Neuronal stem cell (in vitro differentiated cells): ENCODE measurements around the gene OR52L1.

Experiments used
- DNase-seq: peaks from one replicate; pipeline ENCODE4 v3.0.0-alpha.2; 2013; ENCODE audit warnings: low spot score
- H2AFZ ChIP-seq: one replicate; pipeline ENCODE4 v1.6.1; 2013; ENCODE audit warnings: mild to moderate bottlenecking, low read length, inconsistent platforms
- H2AK5ac ChIP-seq: 2 replicates; pipeline ENCODE4 v1.6.1; 2013; ENCODE audit warnings: low read depth, mild to moderate bottlenecking, inconsistent platforms, low read length, moderate library complexity, mixed read lengths
- H2BK120ac ChIP-seq: 2 replicates; pipeline ENCODE4 v1.6.1; 2013; ENCODE audit warnings: low read depth, mild to moderate bottlenecking, inconsistent platforms, low read length, moderate library complexity, mixed read lengths
- H2BK12ac ChIP-seq: one replicate; pipeline ENCODE4 v1.6.1; 2013; ENCODE audit warnings: low read length, inconsistent platforms
- H2BK15ac ChIP-seq: 2 replicates; pipeline ENCODE4 v1.6.1; 2013; ENCODE audit warnings: mild to moderate bottlenecking, low read length, inconsistent platforms, mixed read lengths
- H2BK5ac ChIP-seq: one replicate; pipeline ENCODE4 v1.6.1; 2013; ENCODE audit warnings: inconsistent platforms, mild to moderate bottlenecking, low read length, moderate library complexity
- H3K14ac ChIP-seq: one replicate; pipeline ENCODE4 v1.6.1; 2013; ENCODE audit warnings: low read length, inconsistent platforms
- H3K18ac ChIP-seq: 2 replicates; pipeline ENCODE4 v1.6.1; 2013; ENCODE audit warnings: low read length, inconsistent platforms
- H3K23ac ChIP-seq: 2 replicates; pipeline ENCODE4 v1.6.1; 2013; ENCODE audit warnings: low read depth, mild to moderate bottlenecking, mixed read lengths, low read length, inconsistent platforms; ENCODE audit not compliant: poor library complexity
- H3K27ac ChIP-seq: replicated peaks from 3 replicates; pipeline ENCODE4 v1.5.1; 2013; ENCODE audit warnings: low read length, inconsistent platforms
- H3K27me3 ChIP-seq, 3 experiments: 2 replicates each; pipeline ENCODE4 v1.6.1; 2013; ENCODE audit warnings: low read length in 3 of 3, mild to moderate bottlenecking in 2 of 3, inconsistent platforms in 1 of 3, low read depth in 1 of 3, mixed read lengths in 1 of 3, moderate library complexity in 1 of 3; ENCODE audit not compliant: control insufficient read depth in 3 of 3, insufficient read depth in 3 of 3
- H3K36me3 ChIP-seq, 2 donors: replicated peaks in 1 of 2; 2 replicates each; pipeline ENCODE4 v1.6.1; 2013; ENCODE audit warnings: low read length in 2 of 2; ENCODE audit not compliant: control insufficient read depth in 2 of 2, insufficient read depth in 2 of 2
- H3K4ac ChIP-seq: 2 replicates; pipeline ENCODE4 v1.6.1; 2013; ENCODE audit warnings: inconsistent platforms, mild to moderate bottlenecking, low read length, moderate library complexity
- H3K4me1 ChIP-seq, 2 donors: 1 replicate in 1 of 2; 2 replicates in 1 of 2; pipeline ENCODE4 v1.6.1; 2013; ENCODE audit warnings: low read length in 2 of 2, low read depth in 1 of 2; ENCODE audit not compliant: control insufficient read depth in 2 of 2, insufficient read depth in 1 of 2
- H3K4me2 ChIP-seq: one replicate; pipeline ENCODE4 v1.6.1; 2013; ENCODE audit warnings: mild to moderate bottlenecking, low read length, inconsistent platforms; ENCODE audit not compliant: insufficient read depth, poor library complexity, severe bottlenecking
- H3K4me3 ChIP-seq, 2 donors: 2 replicates each; pipeline ENCODE4 v1.5.1; 2013; ENCODE audit warnings: low read length in 2 of 2, mild to moderate bottlenecking in 2 of 2, inconsistent platforms in 1 of 2, moderate library complexity in 1 of 2
- H3K79me1 ChIP-seq: one replicate; pipeline ENCODE4 v1.6.1; 2013; ENCODE audit warnings: low read depth, mild to moderate bottlenecking, inconsistent platforms, low read length, moderate library complexity
- H3K9ac ChIP-seq: one replicate; pipeline ENCODE4 v1.6.1; 2013; ENCODE audit warnings: mild to moderate bottlenecking, low read depth, low read length, inconsistent platforms; ENCODE audit not compliant: poor library complexity
- H3K9me3 ChIP-seq, 2 donors: replicated peaks in 1 of 2; 2 replicates each; pipeline versions ENCODE3 to v1.6.1; 2013; ENCODE audit warnings: low read length in 2 of 2, mild to moderate bottlenecking in 2 of 2, inconsistent platforms in 1 of 2, low read depth in 1 of 2, mixed read lengths in 1 of 2, moderate library complexity in 1 of 2; ENCODE audit not compliant: control insufficient read depth in 2 of 2, insufficient read depth in 1 of 2
- H4K8ac ChIP-seq: one replicate; pipeline ENCODE4 v1.6.1; 2013; ENCODE audit warnings: low read depth, mild to moderate bottlenecking, inconsistent platforms, low read length, moderate library complexity
- H4K91ac ChIP-seq: one replicate; pipeline ENCODE4 v1.6.1; 2013; ENCODE audit warnings: low read length, low read depth, mild to moderate bottlenecking, inconsistent platforms; ENCODE audit not compliant: poor library complexity
- WGBS, 2 donors: extraction: QIAGEN DNeasy Blood & Tissue Kit; methylation state at CpG; one replicate each; pipeline ENCODE4 v1.1.7; 2013; ENCODE audit warnings: missing lambda C conversion rate in 2 of 2, mixed read lengths in 1 of 2; ENCODE audit not compliant: insufficient read length in 2 of 2, insufficient replicate concordance in 1 of 2; ENCODE audit errors: extremely low coverage in 2 of 2; 5-methylcytosine and 5-hydroxymethylcytosine counted together

The OR52L1 gene

GRCh38 chr11:5955586-5955985 lies 31.2 kb downstream of the OR52L1 start:
- Histone ChIP-seq H3K23ac (no peak overlapping the region), H3K9ac (no peak overlapping the region), H2AFZ (no peak overlapping the region)

GRCh38 chr11:5941951-5942350 lies 44.8 kb downstream of the OR52L1 start, which contains the start of gene OR56A3:
Gene OR56A3, plus strand, starts transcription at chr11:5942251. Its CDS starts 5,096 bp downstream, at chr11:5947347.
- Histone ChIP-seq H3K14ac (no peak within 1 kb of the TSS), H2BK12ac (no peak within 1 kb of the TSS), H3K4me3 (no peak within 1 kb of the TSS), H3K4ac (no peak within 1 kb of the TSS), H3K27me3 (no peaks in the 10 kb centered on the region), H3K9me3 (no peaks in the 10 kb centered on the region), H3K27ac (no peak within 1 kb of the TSS), H4K8ac (no peak within 1 kb of the TSS), H4K91ac (no peak within 1 kb of the TSS), H3K79me1 (no peaks in the 10 kb centered on the region), H2BK15ac (no peak within 1 kb of the TSS), H3K4me2 (no peak within 1 kb of the TSS), H2BK120ac (no peak within 1 kb of the TSS), H3K4me1 (peaks cover 0 to 2% of the 10 kb centered on the region in 2 donors), H2AK5ac (no peak within 1 kb of the TSS), H3K18ac (no peak within 1 kb of the TSS), H3K23ac (no peak within 1 kb of the TSS), H3K9ac (no peak within 1 kb of the TSS), H2BK5ac (no peak within 1 kb of the TSS), H3K36me3 (no peaks in the 10 kb centered on the region), H2AFZ (no peak within 1 kb of the TSS)
- no CpG with 5 or more reads among the region's 3 CpGs for WGBS, 2 donors
- no peak for DNase-seq

More at GRCh38 chr11:5955586-5955985, 31.2 kb downstream of the OR52L1 start:
- no peaks in the 10 kb centered on the region for H3K36me3 ChIP-seq
- H3K4me3 ChIP-seq: no peak overlapping the region
- no peak overlapping the region for H4K8ac ChIP-seq
- H2BK15ac ChIP-seq: no peak overlapping the region
- H2BK5ac ChIP-seq: no peak overlapping the region
- H2AK5ac ChIP-seq: no peak overlapping the region
- no peak for DNase-seq
- no peaks in the 10 kb centered on the region for H3K27me3 ChIP-seq
- H3K9me3 ChIP-seq: no peaks in the 10 kb centered on the region
- no peak overlapping the region for H3K18ac ChIP-seq
- H2BK120ac ChIP-seq: no peak overlapping the region
- no CpG with 5 or more reads among the region's 3 CpGs for WGBS, 2 donors
- no peak overlapping the region for H4K91ac ChIP-seq
- H2BK12ac ChIP-seq: no peak overlapping the region
- no peak overlapping the region for H3K27ac ChIP-seq
- no peak overlapping the region for H3K4me2 ChIP-seq
- H3K14ac ChIP-seq: no peak overlapping the region
- no peaks in the 10 kb centered on the region for H3K4me1 ChIP-seq
- no peak overlapping the region for H3K4ac ChIP-seq
- H3K79me1 ChIP-seq: no peaks in the 10 kb centered on the region

GRCh38 chr11:5940748-5941147 lies 46.0 kb downstream of the OR52L1 start:
- no CpG with 5 or more reads among the region's 2 CpGs for WGBS, 2 donors
- no peaks in the 10 kb centered on the region for H3K79me1 ChIP-seq
- H3K14ac ChIP-seq: no peak overlapping the region
- H2AK5ac ChIP-seq: no peak overlapping the region
- H2BK15ac ChIP-seq: no peak overlapping the region
- no peaks in the 10 kb centered on the region for H3K36me3 ChIP-seq
- no peak overlapping the region for H3K4me3 ChIP-seq
- H3K9me3 ChIP-seq: no peaks in the 10 kb centered on the region
- H3K23ac ChIP-seq: no peak overlapping the region
- H3K4me2 ChIP-seq: no peak overlapping the region
- no peak overlapping the region for H2BK120ac ChIP-seq
- DNase-seq: no peak
- H3K4ac ChIP-seq: no peak overlapping the region
- H2AFZ ChIP-seq: no peak overlapping the region
- no peak overlapping the region for H4K8ac ChIP-seq
- H2BK12ac ChIP-seq: no peak overlapping the region
- peaks cover 0 to 2% of the 10 kb centered on the region in 2 donors for H3K4me1 ChIP-seq
- H2BK5ac ChIP-seq: no peak overlapping the region
- H4K91ac ChIP-seq: no peak overlapping the region
- no peak overlapping the region for H3K9ac ChIP-seq
- H3K18ac ChIP-seq: no peak overlapping the region
- no peak overlapping the region for H3K27ac ChIP-seq
- H3K27me3 ChIP-seq: no peaks in the 10 kb centered on the region

- Histone ChIP-seq H3K4ac (no peak overlapping the region), H4K8ac (no peak overlapping the region), H3K14ac (no peak overlapping the region), H3K18ac (no peak overlapping the region), H3K9me3 (no peaks in the 10 kb centered on the region), H3K4me3 (no peak overlapping the region), H2BK120ac (no peak overlapping the region), H2BK15ac (no peak overlapping the region), H3K23ac (no peak overlapping the region), H3K27me3 (no peaks in the 10 kb centered on the region), H3K9ac (no peak overlapping the region), H2BK5ac (no peak overlapping the region), H3K36me3 (no peaks in the 10 kb centered on the region), H3K4me2 (no peak overlapping the region), H3K27ac (no peak overlapping the region), H3K79me1 (no peaks in the 10 kb centered on the region), H2BK12ac (no peak overlapping the region), H4K91ac (no peak overlapping the region), H3K4me1 (no peaks in the 10 kb centered on the region), H2AK5ac (no peak overlapping the region), H2AFZ (no peak overlapping the region)
- WGBS, 2 donors: no CpG with 5 or more reads among the region's 21 CpGs
- no peak for DNase-seq
These were observed 48.2 kb downstream of the OR52L1 start for GRCh38 chr11:5938603-5938965.
